Measurements from ENCODE around the gene GPN3. TPM values are rescaled to one million over a fixed set of nuclear protein-coding genes. Genes with fewer than 3 reads are reported as not detected.

GPN3 gene
- total and polyA plus RNA-seq, 10 of the 15 experiments (the other 5 are each of a cell fraction or from before 2014, with no cell fraction given), result 27.1 to 117 (median 53.5) TPM

GRCh38 chr12:110453569-110454296, 14.3 kb downstream of the GPN3 start (continued):
- no peak for TF ChIP-seq ZNF687 (IDR thresholded peaks at IDR 0.05)
- TF ChIP-seq MEF2B (IDR thresholded peaks at IDR 0.05; ENCODE audit: partially characterized antibody, poor library complexity, severe bottlenecking), result no peak
- no peak for TF ChIP-seq POU2F2 (IDR thresholded peaks at IDR 0.05; ENCODE audit: borderline replicate concordance, low read depth, low read length)
- TF ChIP-seq GATAD2B (conservative IDR thresholded peaks at IDR 0.05; ENCODE audit: low read depth), result no peak

- ChIA-PET POLR2A (interaction anchor here (0.5 to 2.4 kb wide), 7 partner anchors 15 to 260 kb away, joined by 3 to 25 read pairs (median 7); partner anchors contain the start of genes FAM216A and GPN3), RAD21 (ENCODE audit: unreplicated experiment) (interaction anchor here (1.4 to 10.2 kb wide), 12 partner anchors 17 to 217 kb away, joined by 3 to 180 read pairs (median 11); partner anchors contain the start of genes FAM216A and GPN3), CTCF (interaction anchor here (1.0 to 10.9 kb wide), 12 partner anchors 15 to 377 kb away, joined by 3 to 237 read pairs (median 7); partner anchors contain the start of genes FAM216A, GPN3, RAD9B and VPS29), SMC1A (ENCODE audit: uncharacterized antibody, unreplicated experiment) (interaction anchor here (0.7 to 8.0 kb wide), 12 partner anchors 17 to 151 kb away, joined by 3 to 152 read pairs (median 6); partner anchors contain the start of genes FAM216A, GPN3, RAD9B and VPS29)
- 38% methylated on average over 1 of the region's 1 CpG for WGBS (ENCODE audit: insufficient coverage, insufficient replicate concordance, low lambda C conversion rate, missing lambda C conversion rate)
- Histone ChIP-seq H3K9ac (ENCODE audit: control insufficient read depth, insufficient read depth, low read length) (no peak overlapping the region), H3K27ac (ENCODE audit: control insufficient read depth, insufficient read depth) (no peak overlapping the region), H3K9me3 (replicated peaks; ENCODE audit: control insufficient read depth, insufficient read depth, low read length) (no peaks in the 10 kb centered on the region; the same call in 2 of the 3 replicates), H3K4me3 (no peak overlapping the region), H3K4me1 (ENCODE audit: control insufficient read depth, insufficient read depth, low read length) (peaks cover 10% of the 10 kb centered on the region), H3K4me2 (ENCODE audit: control insufficient read depth, insufficient read depth) (no peak overlapping the region), H3K27me3 (replicated peaks in 1 of 2; ENCODE audit: control insufficient read depth in 2 of 2, insufficient read depth in 2 of 2, low read length in 1 of 2) (no peaks in the 10 kb centered on the region), H3K36me3 (ENCODE audit: control insufficient read depth in 2 of 2, insufficient read depth in 2 of 2, low read length in 1 of 2) (peaks cover 3 to 7% of the 10 kb centered on the region in 2 experiments; a peak in 3 of 4 replicates), H3K79me2 (ENCODE audit: control insufficient read depth, insufficient read depth, low read length) (peaks cover 36% of the 10 kb centered on the region), H4K20me1 (ENCODE audit: control insufficient read depth, insufficient read depth) (no peaks in the 10 kb centered on the region), H2AFZ (ENCODE audit: control insufficient read depth, low read depth, low read length) (no peak overlapping the region)
- in situ Hi-C loops (cut with MboI), result no loop called here
- FAIRE-seq (no peak), DNase-seq (ENCODE audit: low read depth, low spot score) (no peak), ATAC-seq (no peak)
- intact Hi-C loops (cut with micrococcal nuclease; ENCODE audit: unreplicated experiment), result loop anchor here (2.0 to 5.0 kb wide), 2 partner anchors 376 to 436 kb away; no protein-coding TSS in a partner anchor
- TF ChIP-seq MEF2A (IDR thresholded peaks at IDR 0.05; ENCODE audit: insufficient read depth, low read depth, low read length), result no peak
- no peak for TF ChIP-seq NKRF (conservative IDR thresholded peaks at IDR 0.05)
- TF ChIP-seq POLR2A (IDR thresholded peaks at IDR 0.05; ENCODE audit: low read depth, low read length), result no peak
- no peak for TF ChIP-seq IKZF2 (IDR thresholded peaks at IDR 0.05)
- TF ChIP-seq DPF2 (IDR thresholded peaks at IDR 0.05), result no peak
- no TSS peak for BruUV-seq (replicated peaks)
Measured at GRCh38 chr12:110451263-110451662, 16.8 kb downstream of the GPN3 start.
